Liver (tissue), 9 donors: ENCODE data around the gene CRISPLD2. TPM values are rescaled to one million over a fixed set of nuclear protein-coding genes. Genes with fewer than 3 reads are reported as not detected.

Experiments
- DNase-seq: peaks from one replicate; pipeline ENCODE4 v3.0.0-alpha.2; 2017; ENCODE audit warnings: low spot score
- H3K27ac ChIP-seq, 2 donors: one replicate each; pipeline ENCODE4 v1.7.0; 2013; ENCODE audit warnings: inconsistent platforms in 2 of 2, low read length in 2 of 2, control low read depth in 1 of 2, low read depth in 1 of 2, mild to moderate bottlenecking in 1 of 2
- H3K27me3 ChIP-seq, 4 donors: one replicate each; pipeline versions ENCODE4 v1.6.1 to v1.7.0; 2013; ENCODE audit warnings: low read length in 3 of 4, inconsistent platforms in 1 of 4, mild to moderate bottlenecking in 1 of 4, moderate library complexity in 1 of 4; ENCODE audit not compliant: control insufficient read depth in 4 of 4, insufficient read depth in 4 of 4
- H3K36me3 ChIP-seq, 4 donors: one replicate each; pipeline versions ENCODE4 v1.6.1 to v1.7.0; 2013; ENCODE audit warnings: low read length in 3 of 4, mild to moderate bottlenecking in 3 of 4, low read depth in 1 of 4, moderate library complexity in 1 of 4; ENCODE audit not compliant: control insufficient read depth in 4 of 4, insufficient read depth in 3 of 4
- H3K4me1 ChIP-seq, 4 donors: one replicate each; pipeline versions ENCODE4 v1.6.1 to v1.7.0; 2013; ENCODE audit warnings: low read length in 3 of 4, mild to moderate bottlenecking in 3 of 4, moderate library complexity in 1 of 4; ENCODE audit not compliant: control insufficient read depth in 4 of 4, insufficient read depth in 4 of 4
- H3K4me3 ChIP-seq, 3 donors: one replicate each; pipeline versions ENCODE4 v1.6.1 to v1.7.0; 2013; ENCODE audit warnings: low read length in 3 of 3, control low read depth in 1 of 3, low read depth in 1 of 3, mild to moderate bottlenecking in 1 of 3
- H3K9ac ChIP-seq, 2 donors: one replicate each; pipeline ENCODE4 v1.7.0; 2013; ENCODE audit warnings: low read length in 2 of 2, mild to moderate bottlenecking in 2 of 2, moderate library complexity in 2 of 2, control low read depth in 1 of 2, low read depth in 1 of 2
- H3K9me3 ChIP-seq, 4 donors: one replicate each; pipeline versions ENCODE4 v1.6.1 to v1.7.0; 2013; ENCODE audit warnings: low read length in 3 of 4; ENCODE audit not compliant: control insufficient read depth in 4 of 4
- EGR1 ChIP-seq, 2 donors: IDR thresholded peaks; 2 replicates each; pipeline ENCODE4 v1.6.1; 2016 to 2018; ENCODE audit warnings: antibody characterized with exemption in 2 of 2, low read depth in 2 of 2
- FOXA1 ChIP-seq: IDR thresholded peaks from 2 replicates; pipeline ENCODE4 v1.6.1; 2016; ENCODE audit warnings: antibody characterized with exemption
- GABPA ChIP-seq, 2 donors: IDR thresholded peaks in 1 of 2; conservative IDR thresholded peaks in 1 of 2; 2 replicates each; pipeline ENCODE4 v1.6.1; 2016; ENCODE audit warnings: antibody characterized with exemption in 2 of 2, mild to moderate bottlenecking in 1 of 2, moderate library complexity in 1 of 2
- JUND ChIP-seq, 2 donors: IDR thresholded peaks; 2 replicates each; pipeline ENCODE4 v1.6.1; 2016; ENCODE audit warnings: antibody characterized with exemption in 2 of 2
- NR2F2 ChIP-seq: IDR thresholded peaks from 2 replicates; pipeline ENCODE4 v1.6.1; 2016; ENCODE audit warnings: antibody characterized with exemption
- RXRA ChIP-seq, 2 donors: IDR thresholded peaks; 2 replicates each; pipeline ENCODE4 v1.6.1; 2017 to 2018; ENCODE audit warnings: antibody characterized with exemption in 2 of 2, mild to moderate bottlenecking in 1 of 2
- TAF1 ChIP-seq: conservative IDR thresholded peaks from 2 replicates; pipeline ENCODE4 v1.6.1; 2016; ENCODE audit warnings: antibody characterized with exemption, mild to moderate bottlenecking
- YY1 ChIP-seq: IDR thresholded peaks from 2 replicates; pipeline ENCODE4 v1.6.1; 2016; ENCODE audit warnings: antibody characterized with exemption, mild to moderate bottlenecking
- WGBS: extraction: QIAGEN DNeasy Blood & Tissue Kit; methylation state at CpG from one replicate; pipeline ENCODE4 v1.1.7; 2013; 5-methylcytosine and 5-hydroxymethylcytosine counted together
- polyA plus RNA-seq, 2 donors: library from polyadenylated mRNA; stranded (reverse) in 1 of 2; unstranded in 1 of 2; fragments of 200-250 nt in 1 of 2; fragments of >200 nt in 1 of 2; fragmentation: Nextera tagmentation in 1 of 2; extraction: Ambion mirVana in 1 of 2; gene quantifications; one replicate each; pipeline versions ENCODE4 v1.2.1 to v1.2.3, GENCODE V29; 2013 to 2015
- total RNA-seq, 2 donors: library from RNA; depleted of rRNA; stranded (reverse); fragments of >200 nt; gene quantifications; one replicate each; pipeline ENCODE4 v1.2.3, GENCODE V29; 2014
- TF ChIP-seq, protein P1 (sequence below): IDR thresholded peaks from 2 replicates; pipeline ENCODE4 v1.6.1; 2016; ENCODE audit warnings: antibody characterized with exemption, mild to moderate bottlenecking
- TF ChIP-seq, protein P2 (sequence below): IDR thresholded peaks from 2 replicates; pipeline ENCODE4 v1.6.1; 2016; ENCODE audit warnings: antibody characterized with exemption
- TF ChIP-seq, protein P3 (sequence below): fragments of 150-350 bp; IDR thresholded peaks from 2 replicates; pipeline ENCODE4 v1.5.1; 2017; ENCODE audit warnings: improper control_type of control experiment, low read depth, low read length; ENCODE audit not compliant: missing input control
- donor health status: healthy.
- donor health status: healthy.
- donor health status: healthy.
- donor health status: healthy.
- donor health status: healthy.

Gene CRISPLD2
- total and polyA plus RNA-seq, 4 donors = 2.6 to 14.8 (median 4.1) TPM

DNA sequence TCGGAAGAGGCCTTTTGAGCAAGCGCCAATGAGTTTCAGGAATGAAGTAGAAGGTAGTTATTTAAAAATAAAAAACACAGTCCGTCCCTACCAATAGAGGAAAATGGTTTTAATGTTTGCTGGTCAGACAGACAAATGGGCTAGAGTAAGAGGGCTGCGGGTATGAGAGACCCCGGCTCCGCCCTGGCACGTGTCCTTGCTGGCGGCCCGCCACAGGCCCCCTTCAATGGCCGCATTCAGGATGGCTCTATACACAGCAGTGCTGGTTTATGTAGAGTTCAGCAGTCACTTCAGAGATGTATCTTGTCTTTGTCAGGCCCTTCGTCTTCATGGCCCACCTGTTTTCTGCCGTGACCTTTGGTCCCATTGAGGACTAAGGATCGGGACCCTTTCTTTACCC lies 87.3 kb downstream of the CRISPLD2 start:
- TF ChIP-seq, protein P1, sequence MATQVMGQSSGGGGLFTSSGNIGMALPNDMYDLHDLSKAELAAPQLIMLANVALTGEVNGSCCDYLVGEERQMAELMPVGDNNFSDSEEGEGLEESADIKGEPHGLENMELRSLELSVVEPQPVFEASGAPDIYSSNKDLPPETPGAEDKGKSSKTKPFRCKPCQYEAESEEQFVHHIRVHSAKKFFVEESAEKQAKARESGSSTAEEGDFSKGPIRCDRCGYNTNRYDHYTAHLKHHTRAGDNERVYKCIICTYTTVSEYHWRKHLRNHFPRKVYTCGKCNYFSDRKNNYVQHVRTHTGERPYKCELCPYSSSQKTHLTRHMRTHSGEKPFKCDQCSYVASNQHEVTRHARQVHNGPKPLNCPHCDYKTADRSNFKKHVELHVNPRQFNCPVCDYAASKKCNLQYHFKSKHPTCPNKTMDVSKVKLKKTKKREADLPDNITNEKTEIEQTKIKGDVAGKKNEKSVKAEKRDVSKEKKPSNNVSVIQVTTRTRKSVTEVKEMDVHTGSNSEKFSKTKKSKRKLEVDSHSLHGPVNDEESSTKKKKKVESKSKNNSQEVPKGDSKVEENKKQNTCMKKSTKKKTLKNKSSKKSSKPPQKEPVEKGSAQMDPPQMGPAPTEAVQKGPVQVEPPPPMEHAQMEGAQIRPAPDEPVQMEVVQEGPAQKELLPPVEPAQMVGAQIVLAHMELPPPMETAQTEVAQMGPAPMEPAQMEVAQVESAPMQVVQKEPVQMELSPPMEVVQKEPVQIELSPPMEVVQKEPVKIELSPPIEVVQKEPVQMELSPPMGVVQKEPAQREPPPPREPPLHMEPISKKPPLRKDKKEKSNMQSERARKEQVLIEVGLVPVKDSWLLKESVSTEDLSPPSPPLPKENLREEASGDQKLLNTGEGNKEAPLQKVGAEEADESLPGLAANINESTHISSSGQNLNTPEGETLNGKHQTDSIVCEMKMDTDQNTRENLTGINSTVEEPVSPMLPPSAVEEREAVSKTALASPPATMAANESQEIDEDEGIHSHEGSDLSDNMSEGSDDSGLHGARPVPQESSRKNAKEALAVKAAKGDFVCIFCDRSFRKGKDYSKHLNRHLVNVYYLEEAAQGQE = no peak
- TF ChIP-seq GABPA (IDR thresholded peaks at IDR 0.05 in 1 of 2, conservative IDR thresholded peaks at IDR 0.05 in 1 of 2) (no peak), TAF1 (no peak), FOXA1 (no peak), YY1 (no peak), JUND (IDR thresholded peaks at IDR 0.05) (no peak), EGR1 (IDR thresholded peaks at IDR 0.05; ENCODE audit: low read depth in 2 of 2) (no peak)
- TF ChIP-seq, protein P2, sequence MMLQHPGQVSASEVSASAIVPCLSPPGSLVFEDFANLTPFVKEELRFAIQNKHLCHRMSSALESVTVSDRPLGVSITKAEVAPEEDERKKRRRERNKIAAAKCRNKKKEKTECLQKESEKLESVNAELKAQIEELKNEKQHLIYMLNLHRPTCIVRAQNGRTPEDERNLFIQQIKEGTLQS = no peak
- TF ChIP-seq, protein P3, sequence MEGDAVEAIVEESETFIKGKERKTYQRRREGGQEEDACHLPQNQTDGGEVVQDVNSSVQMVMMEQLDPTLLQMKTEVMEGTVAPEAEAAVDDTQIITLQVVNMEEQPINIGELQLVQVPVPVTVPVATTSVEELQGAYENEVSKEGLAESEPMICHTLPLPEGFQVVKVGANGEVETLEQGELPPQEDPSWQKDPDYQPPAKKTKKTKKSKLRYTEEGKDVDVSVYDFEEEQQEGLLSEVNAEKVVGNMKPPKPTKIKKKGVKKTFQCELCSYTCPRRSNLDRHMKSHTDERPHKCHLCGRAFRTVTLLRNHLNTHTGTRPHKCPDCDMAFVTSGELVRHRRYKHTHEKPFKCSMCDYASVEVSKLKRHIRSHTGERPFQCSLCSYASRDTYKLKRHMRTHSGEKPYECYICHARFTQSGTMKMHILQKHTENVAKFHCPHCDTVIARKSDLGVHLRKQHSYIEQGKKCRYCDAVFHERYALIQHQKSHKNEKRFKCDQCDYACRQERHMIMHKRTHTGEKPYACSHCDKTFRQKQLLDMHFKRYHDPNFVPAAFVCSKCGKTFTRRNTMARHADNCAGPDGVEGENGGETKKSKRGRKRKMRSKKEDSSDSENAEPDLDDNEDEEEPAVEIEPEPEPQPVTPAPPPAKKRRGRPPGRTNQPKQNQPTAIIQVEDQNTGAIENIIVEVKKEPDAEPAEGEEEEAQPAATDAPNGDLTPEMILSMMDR = no peak
- no peaks in the 10 kb centered on the region for H3K9me3 ChIP-seq
- no peak for DNase-seq
- no peaks in the 10 kb centered on the region for H3K27me3 ChIP-seq
- no peak overlapping the region for H3K27ac ChIP-seq
- H3K9ac ChIP-seq = no peak overlapping the region
- 90% methylated on average over 13 of the region's 13 CpGs for WGBS
- H3K4me1 ChIP-seq = peaks cover 2 to 6% (median 5%) of the 10 kb centered on the region in 4 donors
- H3K4me3 ChIP-seq = no peak overlapping the region
- H3K36me3 ChIP-seq = no peaks in the 10 kb centered on the region

DNA sequence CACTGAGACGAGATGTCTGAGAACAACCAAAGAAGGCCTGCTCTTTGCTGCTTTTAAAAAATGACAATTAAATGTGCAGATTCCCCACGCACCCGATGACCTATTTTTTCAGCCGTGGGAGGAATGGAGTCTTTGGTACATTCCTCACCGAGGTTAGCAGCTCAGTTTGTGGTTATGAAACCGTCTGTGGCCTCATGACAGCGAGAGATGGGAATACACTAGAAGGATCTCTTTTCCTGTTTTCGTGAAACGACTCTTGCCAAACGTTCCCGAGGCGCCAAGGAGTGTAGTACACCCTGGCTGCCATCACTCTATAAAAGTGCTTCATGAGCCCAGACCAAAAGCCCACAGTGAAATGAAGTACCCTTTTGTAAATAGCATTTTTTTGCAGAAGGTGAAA lies 87.8 kb downstream of the CRISPLD2 start:
- Histone ChIP-seq H3K36me3 (no peaks in the 10 kb centered on the region), H3K27ac (no peak overlapping the region), H3K4me3 (no peak overlapping the region), H3K27me3 (no peaks in the 10 kb centered on the region), H3K9ac (no peak overlapping the region), H3K9me3 (no peaks in the 10 kb centered on the region), H3K4me1 (peaks cover 4 to 7% (median 6%) of the 10 kb centered on the region in 4 donors)
- TF ChIP-seq, protein P3 = no peak
- TF ChIP-seq NR2F2 (no peak), RXRA (IDR thresholded peaks at IDR 0.05) (no peak)
- WGBS = 77% methylated on average over 12 of the region's 12 CpGs
- no peak for DNase-seq
